Measurements from ENCODE around the gene PPARA. TPM values are rescaled to one million over a fixed set of nuclear protein-coding genes. Genes with fewer than 3 reads are reported as not detected.

Gene PPARA
- total RNA-seq, 1 experiment from 2014 or later, result 7.7 TPM

GRCh38 chr22:46172522-46173110 lies 22.3 kb downstream of the PPARA start:
- Histone ChIP-seq H3K4me1 (ENCODE audit: insufficient read depth, low read length) (peaks cover 33% of the 10 kb centered on the region), H3K27ac (ENCODE audit: low read length) (peak overlapping the region; percentile 94), H3K27me3 (ENCODE audit: low read length) (no peaks in the 10 kb centered on the region), H3K79me2 (ENCODE audit: low read length) (no peaks in the 10 kb centered on the region), H3K4me2 (ENCODE audit: low read length) (peak overlapping the region; percentile 41), H3K9ac (ENCODE audit: low read length) (peak overlapping the region; percentile 51), H3K4me3 (ENCODE audit: low read length) (no peak overlapping the region), H4K20me1 (ENCODE audit: low read length) (no peaks in the 10 kb centered on the region), H3K9me3 (ENCODE audit: low read length) (no peaks in the 10 kb centered on the region), H3K36me3 (ENCODE audit: low read depth, low read length) (no peaks in the 10 kb centered on the region), H3K9me2 (replicated peaks; ENCODE audit: low read length) (no peaks in the 10 kb centered on the region), H3F3A (ENCODE audit: low read length, unreplicated experiment) (no peaks in the 10 kb centered on the region), H2AFZ (ENCODE audit: low read length) (no peak overlapping the region)
- ATAC-seq (no peak), DNase-seq (no peak)
- ChIA-PET POLR2A (ENCODE audit: unreplicated experiment) (interaction anchor here (0.6 kb wide), 1 partner anchor 59 kb away, joined by 5 read pairs; no protein-coding TSS in a partner anchor), CTCF (no interaction called here)
- no TSS peak for BruUV-seq (replicated peaks)
- intact Hi-C loops (cut with micrococcal nuclease), result no loop called here
- TF ChIP-seq CTCF (conservative IDR thresholded peaks at IDR 0.05; ENCODE audit: low read depth, low read length) (no peak), EZH2 (IDR thresholded peaks at IDR 0.05; ENCODE audit: low read length, unreplicated experiment) (no peak), EZH2phosphoT487 (IDR thresholded peaks at IDR 0.05; ENCODE audit: borderline replicate concordance, low read length) (no peak)

DNA sequence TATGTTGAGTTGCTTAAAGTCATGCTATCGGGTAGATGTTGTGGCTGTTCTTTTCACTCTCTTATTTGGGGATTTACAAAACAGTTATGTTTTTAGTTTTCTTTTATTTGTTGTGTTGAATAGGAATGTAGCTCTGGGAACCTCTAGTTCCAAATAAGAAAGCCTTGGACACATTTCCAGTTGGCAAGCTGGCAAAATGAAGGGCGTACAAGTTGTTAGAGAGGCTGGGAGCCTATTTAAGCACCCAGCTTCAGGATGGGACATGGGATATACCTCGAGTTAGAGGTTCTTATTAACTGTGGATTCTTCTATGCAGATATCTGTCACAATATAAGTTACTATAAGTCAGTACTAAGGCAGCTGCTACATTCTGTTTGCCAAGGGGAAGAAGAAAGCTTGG lies 22.8 kb downstream of the PPARA start:
- H3K36me3 ChIP-seq (ENCODE audit: low read depth, low read length), result no peaks in the 10 kb centered on the region
- CTCF ChIA-PET, result no interaction called here
- no TSS peak for BruUV-seq (replicated peaks)
- H3K4me2 ChIP-seq (ENCODE audit: low read length), result peak overlapping the region; percentile 41
- H3K4me1 ChIP-seq (ENCODE audit: insufficient read depth, low read length), result peaks cover 34% of the 10 kb centered on the region
- H3F3A ChIP-seq (ENCODE audit: low read length, unreplicated experiment), result no peaks in the 10 kb centered on the region
- POLR2A ChIA-PET (ENCODE audit: unreplicated experiment), result no interaction called here
- H2AFZ ChIP-seq (ENCODE audit: low read length), result no peak overlapping the region
- no peaks in the 10 kb centered on the region for H3K9me3 ChIP-seq (ENCODE audit: low read length)
- H3K27me3 ChIP-seq (ENCODE audit: low read length), result no peaks in the 10 kb centered on the region
- intact Hi-C loops (cut with micrococcal nuclease), result no loop called here
- H3K9me2 ChIP-seq (replicated peaks; ENCODE audit: low read length), result no peaks in the 10 kb centered on the region
- H4K20me1 ChIP-seq (ENCODE audit: low read length), result no peaks in the 10 kb centered on the region
- H3K9ac ChIP-seq (ENCODE audit: low read length), result peak overlapping the region; percentile 51; the same call in 1 of the 2 replicates
- no peak for ATAC-seq
- no peak overlapping the region for H3K4me3 ChIP-seq (ENCODE audit: low read length)
- TF ChIP-seq EZH2 (IDR thresholded peaks at IDR 0.05; ENCODE audit: low read length, unreplicated experiment), result no peak
- TF ChIP-seq EZH2phosphoT487 (IDR thresholded peaks at IDR 0.05; ENCODE audit: borderline replicate concordance, low read length), result no peak
- no peak for TF ChIP-seq CTCF (conservative IDR thresholded peaks at IDR 0.05; ENCODE audit: low read depth, low read length)
- H3K27ac ChIP-seq (ENCODE audit: low read length), result peak overlapping the region; percentile 94
- DNase-seq, result no peak
- H3K79me2 ChIP-seq (ENCODE audit: low read length), result no peaks in the 10 kb centered on the region

DNA sequence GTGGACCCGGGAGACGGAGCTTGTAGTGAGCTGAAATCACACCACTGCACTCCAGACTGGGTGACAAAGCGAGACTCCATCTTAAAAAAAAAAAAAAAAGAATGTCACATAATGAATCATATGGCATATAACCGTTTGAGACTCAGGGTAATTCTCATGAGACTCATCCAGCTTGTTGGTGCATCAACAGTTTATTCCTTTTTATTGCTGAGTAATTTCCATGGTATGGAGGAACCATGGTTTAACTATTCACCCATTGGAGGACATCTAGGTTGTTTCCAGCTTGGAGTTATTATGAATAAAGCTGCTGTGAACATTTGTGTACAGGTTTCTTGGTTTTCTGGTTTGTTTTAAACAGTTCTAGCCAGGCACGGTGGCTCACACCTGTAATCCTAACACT lies 25.3 kb downstream of the PPARA start:
- no TSS peak for BruUV-seq (replicated peaks)

More for the DNA sequence above, 25.3 kb downstream of the PPARA start:
- H3K9me3 ChIP-seq (ENCODE audit: low read length), result no peaks in the 10 kb centered on the region
- ChIA-PET CTCF (no interaction called here), POLR2A (ENCODE audit: unreplicated experiment) (no interaction called here)
- peak overlapping the region; percentile 90 for H3K27ac ChIP-seq (ENCODE audit: low read length)
- TF ChIP-seq EZH2 (IDR thresholded peaks at IDR 0.05; ENCODE audit: low read length, unreplicated experiment) (no peak), EZH2phosphoT487 (IDR thresholded peaks at IDR 0.05; ENCODE audit: borderline replicate concordance, low read length) (no peak), CTCF (conservative IDR thresholded peaks at IDR 0.05; ENCODE audit: low read depth, low read length) (no peak)
- no peak overlapping the region for H3K4me3 ChIP-seq (ENCODE audit: low read length)
- H2AFZ ChIP-seq (ENCODE audit: low read length), result no peak overlapping the region
- H3K9ac ChIP-seq (ENCODE audit: low read length), result 0 out of 2 replicates have a peak overlapping the region, but pooled peaks have one; percentile 23
- peak; percentile 79 for DNase-seq
- H3K4me1 ChIP-seq (ENCODE audit: insufficient read depth, low read length), result peaks cover 48% of the 10 kb centered on the region
- intact Hi-C loops (cut with micrococcal nuclease), result no loop called here
- H3F3A ChIP-seq (ENCODE audit: low read length, unreplicated experiment), result no peaks in the 10 kb centered on the region
- no peaks in the 10 kb centered on the region for H4K20me1 ChIP-seq (ENCODE audit: low read length)
- no peaks in the 10 kb centered on the region for H3K36me3 ChIP-seq (ENCODE audit: low read depth, low read length)
- H3K9me2 ChIP-seq (replicated peaks; ENCODE audit: low read length), result no peaks in the 10 kb centered on the region
- ATAC-seq, result peak; percentile 65
- peak overlapping the region; percentile 27; the same call in 1 of the 2 replicates for H3K4me2 ChIP-seq (ENCODE audit: low read length)
- no peaks in the 10 kb centered on the region for H3K27me3 ChIP-seq (ENCODE audit: low read length)
- no peaks in the 10 kb centered on the region for H3K79me2 ChIP-seq (ENCODE audit: low read length)
